Small intestine (tissue), 7 donors: Measurements from ENCODE around the gene UBR4. TPM values are rescaled to one million over a fixed set of nuclear protein-coding genes. Genes with fewer than 3 reads are reported as not detected.

ENCODE experiments used
- DNase-seq, 2 donors: peaks; one replicate each; pipeline versions ENCODE4 v3.0.0 to v3.0.0-alpha.2; 2013
- FAIRE-seq: peaks from 2 replicates; lab custom pipeline; 2012; peaks lifted over from hg19 to GRCh38; lab: Jason Lieb, UNC
- H3K27ac ChIP-seq, 3 donors: one replicate each; pipeline ENCODE4 v1.5.1; 2013; ENCODE audit warnings: low read length in 2 of 3, mild to moderate bottlenecking in 2 of 3, control low read depth in 1 of 3, inconsistent platforms in 1 of 3, low read depth in 1 of 3, moderate library complexity in 1 of 3
- H3K27me3 ChIP-seq, 3 donors: one replicate each; pipeline ENCODE4 v1.6.1; 2013; ENCODE audit warnings: low read length in 3 of 3, inconsistent platforms in 1 of 3; ENCODE audit not compliant: control insufficient read depth in 3 of 3, insufficient read depth in 3 of 3
- H3K36me3 ChIP-seq, 3 donors: one replicate each; pipeline ENCODE4 v1.6.1; 2013; ENCODE audit warnings: low read length in 3 of 3, inconsistent platforms in 1 of 3, low read depth in 1 of 3, mild to moderate bottlenecking in 1 of 3, moderate library complexity in 1 of 3; ENCODE audit not compliant: control insufficient read depth in 3 of 3, insufficient read depth in 2 of 3
- H3K4me1 ChIP-seq, 3 donors: one replicate each; pipeline ENCODE4 v1.6.1; 2013; ENCODE audit warnings: low read length in 2 of 3, inconsistent platforms in 1 of 3, low read depth in 1 of 3, mild to moderate bottlenecking in 1 of 3, moderate library complexity in 1 of 3; ENCODE audit not compliant: control insufficient read depth in 3 of 3, insufficient read depth in 2 of 3
- H3K4me3 ChIP-seq, 3 donors: one replicate each; pipeline ENCODE4 v1.5.1; 2013; ENCODE audit warnings: low read length in 3 of 3, control low read depth in 1 of 3, inconsistent platforms in 1 of 3, low read depth in 1 of 3, mild to moderate bottlenecking in 1 of 3, moderate library complexity in 1 of 3
- H3K9me3 ChIP-seq, 2 donors: one replicate each; pipeline ENCODE4 v1.6.1; 2013; ENCODE audit warnings: low read depth in 1 of 2, low read length in 1 of 2; ENCODE audit not compliant: control insufficient read depth in 2 of 2, insufficient read depth in 1 of 2
- WGBS, 3 donors: extraction: QIAGEN DNeasy Blood & Tissue Kit; methylation state at CpG; one replicate each; pipeline ENCODE4 v1.1.7; 2013; 5-methylcytosine and 5-hydroxymethylcytosine counted together
- polyA plus RNA-seq, 4 donors: library from polyadenylated mRNA; stranded (reverse) in 3 of 4; unstranded in 1 of 4; fragments of 200-250 nt in 3 of 4; fragments of 120-200 nt in 1 of 4; gene quantifications; one replicate each; pipeline versions ENCODE4 v1.2.1 to v1.2.3, GENCODE V29; 2013
- donor health status: healthy with polysubstance abuse.
- donor health status: control.
- donor health status: control.
- donor health status: Bipolar disorder and iron deficiency.
- donor health status: healthy.

Gene UBR4
- polyA plus RNA-seq, 4 donors = 85.9 to 275 (median 143) TPM

DNA sequence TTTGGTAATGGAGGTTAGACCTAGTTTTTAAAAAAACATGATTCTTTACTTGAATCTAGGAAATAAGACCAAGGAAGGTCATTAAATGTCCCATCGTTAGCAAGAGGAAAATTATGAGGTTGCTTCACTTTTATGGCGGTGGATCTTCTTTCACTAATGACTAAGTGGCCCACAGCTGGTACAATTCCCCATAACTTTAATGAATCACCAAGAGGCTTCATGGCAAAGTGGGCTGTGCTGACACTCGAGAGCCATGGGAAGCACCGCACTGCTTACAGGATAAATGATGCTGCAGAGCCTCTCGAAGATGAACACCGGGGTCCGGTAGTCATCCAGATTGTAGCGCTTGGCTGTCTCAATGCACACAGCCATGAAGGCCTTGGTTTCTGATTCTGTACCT, 108.8 kb downstream of the UBR4 start:
- H3K4me1 ChIP-seq = peaks cover 0 to 7% (median 0%) of the 10 kb centered on the region in 3 donors
- H3K9me3 ChIP-seq = no peaks in the 10 kb centered on the region
- WGBS, 3 donors = 92 to 96% (median 92%) methylated on average over 8 of the region's 8 CpGs
- no peaks in the 10 kb centered on the region for H3K27me3 ChIP-seq
- DNase-seq = no peak
- peaks cover 54 to 63% (median 60%) of the 10 kb centered on the region in 3 donors for H3K36me3 ChIP-seq
- H3K4me3 ChIP-seq = no peak overlapping the region
- H3K27ac ChIP-seq = no peak overlapping the region
- no peak for FAIRE-seq

DNA sequence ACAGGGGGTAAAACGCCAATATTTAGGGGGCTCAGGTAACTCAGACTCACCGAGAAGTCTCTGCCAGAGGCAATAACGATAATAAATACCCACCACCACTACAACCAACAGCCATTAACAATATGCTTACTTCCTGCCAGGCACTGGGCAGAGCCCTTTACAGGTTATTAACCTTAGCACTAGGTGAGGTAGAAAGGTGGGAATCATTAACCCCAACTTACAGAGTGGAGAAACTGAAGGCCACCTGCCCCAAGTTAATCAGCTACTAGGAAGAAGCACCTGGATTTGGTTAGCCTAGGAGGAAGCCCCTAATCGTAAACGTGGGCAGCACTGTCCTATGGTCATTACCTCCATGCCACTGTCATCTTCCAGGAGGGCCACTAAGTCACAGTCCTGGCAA, 110.0 kb downstream of the UBR4 start:
- Histone ChIP-seq H3K27me3 (no peaks in the 10 kb centered on the region), H3K4me3 (no peak overlapping the region), H3K4me1 (peaks cover 0 to 7% (median 0%) of the 10 kb centered on the region in 3 donors), H3K9me3 (no peaks in the 10 kb centered on the region), H3K36me3 (peaks cover 54 to 64% (median 58%) of the 10 kb centered on the region in 3 donors), H3K27ac (no peak overlapping the region)
- WGBS, 3 donors = 64 to 70% (median 67%) methylated on average over 5 of the region's 5 CpGs
- no peak for FAIRE-seq
- DNase-seq = peak in 1 of 2 donors; percentile 50

DNA sequence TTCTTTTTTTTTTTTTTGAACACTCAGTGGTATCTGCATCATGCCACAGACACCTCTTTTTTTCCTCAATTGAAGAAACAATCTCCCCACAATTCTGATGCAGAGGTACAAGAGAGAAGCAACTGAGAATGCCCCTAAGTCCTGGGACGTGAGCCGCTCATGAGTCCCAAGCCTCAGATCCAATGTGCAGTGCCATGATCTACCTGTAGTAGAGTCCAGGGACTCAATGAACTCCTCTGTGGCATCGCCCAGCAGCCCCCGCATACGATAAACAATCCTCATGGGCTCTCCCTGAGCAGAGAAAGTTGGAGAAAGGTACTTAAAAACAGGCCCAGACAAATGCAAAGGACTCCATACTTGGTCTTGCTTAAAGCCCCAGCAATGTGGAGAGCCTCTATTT, 113.1 kb downstream of the UBR4 start:
- Histone ChIP-seq H3K4me1 (peaks cover 0 to 7% (median 0%) of the 10 kb centered on the region in 3 donors), H3K27me3 (no peaks in the 10 kb centered on the region), H3K4me3 (no peak overlapping the region), H3K9me3 (no peaks in the 10 kb centered on the region), H3K27ac (no peak overlapping the region), H3K36me3 (peaks cover 59 to 72% (median 65%) of the 10 kb centered on the region in 3 donors)
- 94 to 95% (median 95%) methylated on average over 5 of the region's 5 CpGs for WGBS, 3 donors
- FAIRE-seq (no peak), DNase-seq (no peak)

DNA sequence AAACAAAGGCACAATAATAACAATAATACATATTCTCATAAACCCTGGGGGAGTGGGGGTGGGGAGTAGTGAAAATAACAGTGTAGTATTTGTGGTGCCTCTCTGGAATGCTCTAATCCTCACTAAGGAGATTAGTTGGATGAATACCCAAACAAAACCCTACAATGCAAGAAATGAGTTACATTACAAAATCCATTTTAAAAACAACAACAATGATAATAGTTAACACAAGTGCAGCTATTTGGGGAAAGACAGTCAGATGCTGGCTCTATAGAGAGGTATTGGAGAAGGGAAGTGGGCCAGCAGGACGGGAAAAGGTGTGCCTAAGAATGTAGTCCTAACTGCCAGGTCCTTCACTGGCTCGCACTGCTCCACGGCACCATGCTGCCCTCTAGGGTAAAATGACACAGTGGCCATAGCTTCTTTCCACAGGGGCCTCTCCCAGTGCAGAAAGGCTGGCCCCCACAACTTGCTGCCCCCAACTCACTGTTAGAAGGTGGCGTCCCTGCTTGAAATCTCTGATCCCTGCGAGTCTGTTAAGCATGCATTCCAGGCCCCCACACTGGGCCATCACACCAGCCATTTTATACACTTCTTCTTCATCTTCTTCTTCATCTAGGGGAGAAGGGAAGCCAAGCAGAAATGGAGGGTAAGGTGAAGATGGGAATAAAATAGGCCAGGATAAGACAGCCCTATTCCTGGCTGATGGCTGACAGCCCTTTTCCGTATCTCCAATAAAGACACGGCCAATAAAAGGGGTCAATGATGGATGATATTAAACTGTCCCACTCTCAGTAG, 113.8 kb downstream of the UBR4 start:
- 71 to 80% (median 74%) methylated on average over 7 of the region's 7 CpGs for WGBS, 3 donors
- DNase-seq = peak; percentile 33 to 41
- Histone ChIP-seq H3K27me3 (no peaks in the 10 kb centered on the region), H3K4me3 (no peak overlapping the region), H3K4me1 (peaks cover 0 to 7% (median 0%) of the 10 kb centered on the region in 3 donors), H3K27ac (no peak overlapping the region), H3K9me3 (no peaks in the 10 kb centered on the region), H3K36me3 (peaks cover 59 to 68% (median 63%) of the 10 kb centered on the region in 3 donors)
- FAIRE-seq = no peak

DNA sequence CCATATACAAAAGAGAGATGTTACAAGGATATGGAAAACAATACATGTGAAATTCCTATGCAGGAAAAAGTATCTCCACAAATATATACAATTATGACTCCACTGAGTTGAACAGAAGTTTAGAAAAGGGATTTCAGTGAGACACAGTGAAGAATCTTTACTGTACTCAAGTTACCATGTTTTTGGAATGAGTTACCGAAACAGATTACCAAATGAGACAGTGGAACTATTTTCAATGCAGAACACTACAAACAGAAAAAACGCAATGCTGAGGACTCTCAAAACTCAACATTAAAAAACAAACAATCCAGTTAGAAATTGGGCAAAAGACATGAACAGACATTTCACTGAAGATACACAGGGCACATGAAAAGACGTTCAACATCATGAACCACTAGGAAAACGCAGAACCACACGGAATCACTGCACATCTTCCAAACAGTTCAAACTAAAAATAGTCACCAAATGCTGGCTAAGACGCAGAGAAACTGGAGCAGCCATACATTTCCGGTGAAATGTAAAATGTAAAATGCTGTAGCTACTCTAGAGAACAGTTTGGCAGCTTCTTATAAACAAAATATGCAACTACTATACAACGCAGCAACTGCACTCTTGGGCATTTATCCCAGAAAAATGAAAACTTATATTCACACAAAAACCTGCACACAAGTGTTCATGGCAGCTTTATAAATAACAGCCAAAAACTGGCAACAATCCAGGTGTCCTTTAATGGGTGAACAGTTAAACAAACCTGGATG, 118.7 kb downstream of the UBR4 start:
- no peaks in the 10 kb centered on the region for H3K27me3 ChIP-seq
- FAIRE-seq = no peak
- 70 to 93% (median 83%) methylated on average over 8 of the region's 8 CpGs for WGBS, 3 donors
- H3K9me3 ChIP-seq = no peaks in the 10 kb centered on the region
- H3K27ac ChIP-seq = peak overlapping the region in 1 of 3 donors; percentile 32
- H3K4me3 ChIP-seq = no peak overlapping the region
- H3K36me3 ChIP-seq = peaks cover 45 to 71% (median 67%) of the 10 kb centered on the region in 3 donors
- H3K4me1 ChIP-seq = peaks cover 0 to 5% (median 0%) of the 10 kb centered on the region in 3 donors
- DNase-seq = no peak

DNA sequence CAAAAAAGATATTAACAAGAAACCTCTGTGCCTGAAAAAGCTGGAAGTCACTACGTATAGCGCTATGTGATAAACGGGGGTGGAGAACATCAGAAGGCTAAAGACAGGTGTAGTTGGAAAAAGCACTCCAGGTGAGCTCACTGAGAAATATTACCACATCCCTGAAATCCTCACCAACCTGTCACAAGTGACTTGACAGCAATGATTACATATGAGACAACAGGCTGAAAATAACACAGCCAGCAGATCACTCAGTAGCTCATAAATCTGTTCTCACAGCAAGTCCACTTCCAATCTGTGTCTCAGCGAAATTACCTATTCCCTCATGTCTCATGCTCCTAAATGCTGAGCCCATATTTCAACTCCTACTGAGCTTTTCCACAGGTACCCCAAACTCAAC, 120.5 kb downstream of the UBR4 start:
- Histone ChIP-seq H3K4me1 (peaks cover 0 to 5% (median 0%) of the 10 kb centered on the region in 3 donors), H3K9me3 (no peaks in the 10 kb centered on the region), H3K36me3 (peaks cover 40 to 73% (median 60%) of the 10 kb centered on the region in 3 donors), H3K27ac (no peak overlapping the region), H3K4me3 (no peak overlapping the region), H3K27me3 (no peaks in the 10 kb centered on the region)
- no peak for DNase-seq
- WGBS, 3 donors = 86 to 91% (median 89%) methylated on average over 4 of the region's 4 CpGs
- no peak for FAIRE-seq

DNA sequence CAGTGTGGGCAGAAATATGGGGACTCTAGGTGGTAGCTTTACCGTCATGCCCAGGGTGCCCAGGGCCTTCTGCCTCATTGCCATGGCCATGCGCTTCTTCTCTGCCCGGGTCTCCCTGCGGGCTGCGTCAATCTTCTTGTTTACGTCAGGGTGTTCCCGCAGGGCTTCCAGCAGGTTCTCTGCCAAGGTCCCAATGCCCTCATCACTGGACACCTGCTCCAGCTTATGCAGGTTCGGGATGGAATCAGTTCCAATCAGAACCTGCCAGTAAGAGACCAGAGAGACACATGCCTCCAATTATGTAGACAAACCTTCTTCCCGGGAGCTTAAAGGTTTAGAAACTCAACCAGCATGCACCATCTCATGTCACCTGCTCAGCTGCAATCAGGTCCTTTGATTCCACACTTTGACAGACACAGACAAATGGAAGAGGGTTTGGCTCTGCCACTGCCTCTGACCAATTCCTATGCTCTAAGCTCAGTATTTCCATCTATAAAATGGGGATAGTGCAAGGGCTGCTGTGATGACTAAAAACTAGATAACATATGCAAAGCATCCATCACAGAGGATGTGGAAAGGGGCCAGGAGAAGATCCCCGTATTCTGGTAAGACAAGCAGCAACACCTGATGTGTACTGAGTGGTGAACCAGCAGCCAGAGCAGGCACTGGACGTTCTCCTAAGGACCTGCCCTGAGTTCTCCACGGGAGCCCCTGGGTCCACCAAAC, 121.2 kb downstream of the UBR4 start:
- H3K4me1 ChIP-seq = peaks cover 0 to 5% (median 0%) of the 10 kb centered on the region in 3 donors
- DNase-seq (no peak), FAIRE-seq (no peak)
- H3K27me3 ChIP-seq = no peaks in the 10 kb centered on the region
- no peak overlapping the region for H3K4me3 ChIP-seq
- peaks cover 43 to 76% (median 61%) of the 10 kb centered on the region in 3 donors for H3K36me3 ChIP-seq
- H3K9me3 ChIP-seq = no peaks in the 10 kb centered on the region
- 92 to 94% (median 94%) methylated on average over 12 of the region's 12 CpGs for WGBS, 3 donors
- H3K27ac ChIP-seq = no peak overlapping the region
